ENCODE results near the gene MAP6D1.
A peak's percentile ranks its signal among the peaks of the same experiment; 100 is the strongest.
"Not testable (repeated sequence)": the region's sequence is repeated elsewhere in the genome, so short reads cannot be mapped to it uniquely, and the experiment has no call there.

MAP6D1 gene

DNA sequence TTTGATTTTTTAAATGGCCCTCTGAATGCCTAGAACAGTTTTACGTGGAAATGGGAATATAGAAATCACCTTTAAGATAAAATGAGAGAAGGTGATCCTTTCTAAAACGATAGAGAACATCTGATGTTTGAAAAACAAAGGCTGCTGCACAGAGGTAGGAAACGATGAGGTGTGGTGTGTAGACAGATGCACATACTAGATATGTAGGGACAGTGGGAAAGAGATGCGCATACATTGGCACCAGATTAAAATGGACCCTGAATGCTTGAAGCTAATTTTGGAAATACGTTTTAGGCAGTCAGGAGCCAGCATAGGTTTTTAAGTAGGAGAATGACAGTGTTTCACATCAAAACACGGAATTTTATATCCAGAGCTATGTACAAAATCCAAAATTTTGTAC lies 29.0 kb downstream of the MAP6D1 start:
- no peak for DNase-seq

DNA sequence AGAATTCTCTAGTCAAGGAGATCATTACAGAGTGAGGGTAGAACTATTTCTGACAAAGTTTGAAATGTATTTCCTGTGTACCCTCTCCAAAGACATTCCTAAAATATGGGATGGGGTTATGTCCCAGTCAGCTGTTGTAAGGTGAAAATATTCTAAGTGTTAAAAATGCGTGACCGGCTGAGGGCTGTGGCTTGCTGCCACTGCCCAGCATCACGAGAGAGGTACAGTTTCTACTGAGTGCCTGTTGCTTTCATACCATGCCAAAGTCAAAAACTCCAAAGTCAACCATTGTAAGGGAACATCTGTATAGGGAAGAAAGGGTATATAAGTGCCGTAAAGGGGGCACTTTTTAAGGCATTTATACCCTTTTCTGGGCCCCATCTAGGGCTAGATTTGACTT lies 30.9 kb downstream of the MAP6D1 start:
- DNase-seq, result no peak

DNA sequence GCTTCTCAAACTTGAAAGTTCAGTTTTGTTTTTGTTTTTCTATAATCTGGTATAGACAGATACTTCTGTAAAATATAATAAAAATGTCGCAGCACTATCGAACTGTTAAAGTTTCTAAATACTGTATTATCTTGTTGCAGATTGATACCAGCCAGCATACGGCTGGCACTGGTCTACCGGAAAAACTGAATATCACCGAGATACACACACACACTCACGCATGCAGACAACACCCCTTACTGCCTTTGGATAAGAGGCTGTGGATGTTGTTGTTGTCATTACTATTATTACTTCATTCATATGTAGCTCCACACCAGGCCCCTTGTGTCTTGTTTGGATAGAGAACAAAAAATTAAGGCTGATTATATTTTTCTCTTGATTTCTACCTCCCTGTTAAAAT lies 32.4 kb downstream of the MAP6D1 start:
- no peak for DNase-seq

DNA sequence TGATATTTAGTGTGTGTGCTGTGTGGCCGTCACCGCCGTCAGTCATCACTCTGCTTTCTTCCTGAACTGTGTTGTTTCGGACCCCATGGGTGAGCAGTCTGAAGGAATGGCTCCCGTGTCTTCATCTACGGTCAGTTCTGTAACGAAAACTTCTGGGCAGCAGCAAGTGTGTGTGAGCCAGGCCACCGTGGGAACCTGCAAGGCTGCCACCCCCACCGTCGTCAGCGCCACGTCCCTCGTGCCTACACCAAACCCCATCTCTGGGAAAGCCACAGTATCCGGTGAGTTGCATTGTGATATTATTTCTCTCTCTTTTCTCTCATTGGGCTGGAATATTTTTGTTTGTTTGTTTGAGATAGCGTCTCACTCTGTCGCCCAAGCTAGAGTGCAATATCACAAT lies 34.7 kb downstream of the MAP6D1 start:
- DNase-seq, result no peak

DNA sequence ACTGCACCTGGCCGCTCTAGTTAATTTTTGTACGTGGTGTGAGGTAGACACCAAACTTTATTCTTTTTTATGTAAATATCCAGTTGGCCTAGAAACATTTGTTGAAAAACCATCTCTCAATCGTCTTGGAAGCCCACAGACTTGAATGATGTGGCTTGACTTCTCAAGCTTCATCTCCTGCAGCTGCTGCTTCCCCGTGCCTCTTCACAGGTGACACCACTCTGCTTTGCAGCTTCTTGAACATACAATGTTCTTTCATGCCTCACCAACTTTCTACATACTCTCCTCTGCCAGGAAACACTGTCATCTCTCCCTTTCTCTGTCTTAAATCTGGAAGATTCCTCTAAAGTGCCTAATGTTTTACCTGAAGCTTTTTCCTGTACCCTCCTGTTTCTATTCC lies 35.6 kb downstream of the MAP6D1 start:
- no peak for DNase-seq

DNA sequence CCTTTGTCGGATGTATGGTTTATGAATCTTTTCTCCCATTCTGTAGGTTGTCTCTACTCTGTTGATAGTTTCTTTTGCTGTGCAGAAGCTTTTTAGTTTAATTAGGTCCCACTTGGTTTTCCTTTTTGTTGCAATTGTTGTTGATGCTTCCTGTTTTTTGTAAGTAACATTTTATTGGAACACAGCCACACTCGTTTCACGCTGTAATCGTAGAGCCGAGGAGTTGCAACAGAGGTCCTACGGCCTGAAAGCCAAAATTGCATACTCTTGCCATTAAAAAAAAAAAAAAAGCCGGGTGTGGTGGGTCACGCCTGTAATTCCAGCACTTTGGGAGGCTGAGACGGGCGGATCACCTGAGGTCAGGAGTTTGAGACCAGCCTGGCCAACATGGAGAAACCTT lies 40.9 kb downstream of the MAP6D1 start:
- DNase-seq, result not testable (repeated sequence)

DNA sequence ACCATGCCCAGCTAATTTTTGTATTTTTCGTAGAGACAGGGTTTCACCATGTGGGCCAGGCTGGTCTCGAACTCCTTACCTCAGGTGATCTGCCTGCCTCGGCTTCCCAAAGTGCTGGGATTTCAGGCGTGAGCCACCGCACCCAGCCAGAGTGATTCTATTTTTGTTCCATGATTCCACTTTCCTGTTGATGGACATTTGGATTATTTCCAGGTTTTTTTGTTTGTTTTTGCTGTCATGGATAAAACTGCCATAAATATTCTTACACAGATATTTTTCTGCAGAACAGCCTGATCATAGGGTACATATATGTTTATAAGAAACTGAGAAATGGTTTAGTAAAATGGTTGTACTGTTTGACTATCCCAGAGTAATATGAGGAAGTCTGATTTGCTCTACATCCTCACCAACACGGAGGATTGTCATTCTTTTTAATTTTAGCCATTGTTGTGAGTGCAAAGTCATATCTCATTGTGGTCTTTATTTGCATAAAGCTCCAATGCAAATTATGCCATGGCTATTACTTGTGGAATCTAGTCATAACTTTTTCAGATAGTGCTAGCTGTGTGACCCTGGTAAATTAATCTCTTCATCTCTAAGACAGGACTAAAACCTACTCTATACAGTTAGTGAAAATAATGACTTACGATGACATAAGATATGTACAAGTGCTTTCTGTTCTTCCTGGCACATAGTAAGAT lies 42.7 kb downstream of the MAP6D1 start:
- DNase-seq, result no peak

DNA sequence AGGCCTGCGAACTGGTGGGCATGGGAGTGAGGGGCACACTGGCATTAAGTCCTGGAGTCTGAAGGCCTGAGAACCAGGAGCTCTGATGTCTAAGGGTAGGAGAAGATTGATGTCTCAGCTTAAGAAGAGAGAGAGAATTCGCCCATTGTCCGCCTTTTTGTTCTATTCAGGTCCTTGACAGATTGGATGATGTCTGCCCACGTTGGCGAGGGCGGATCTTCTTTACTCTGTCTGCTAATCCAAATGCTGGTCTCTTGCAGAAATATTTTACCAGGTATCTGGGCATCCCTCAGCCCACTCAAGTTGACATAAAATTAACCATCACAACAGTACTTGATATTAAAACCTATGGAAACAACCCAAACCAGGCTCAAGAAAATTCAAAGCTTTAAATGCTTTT lies 44.1 kb downstream of the MAP6D1 start:
- DNase-seq, result no peak

DNA sequence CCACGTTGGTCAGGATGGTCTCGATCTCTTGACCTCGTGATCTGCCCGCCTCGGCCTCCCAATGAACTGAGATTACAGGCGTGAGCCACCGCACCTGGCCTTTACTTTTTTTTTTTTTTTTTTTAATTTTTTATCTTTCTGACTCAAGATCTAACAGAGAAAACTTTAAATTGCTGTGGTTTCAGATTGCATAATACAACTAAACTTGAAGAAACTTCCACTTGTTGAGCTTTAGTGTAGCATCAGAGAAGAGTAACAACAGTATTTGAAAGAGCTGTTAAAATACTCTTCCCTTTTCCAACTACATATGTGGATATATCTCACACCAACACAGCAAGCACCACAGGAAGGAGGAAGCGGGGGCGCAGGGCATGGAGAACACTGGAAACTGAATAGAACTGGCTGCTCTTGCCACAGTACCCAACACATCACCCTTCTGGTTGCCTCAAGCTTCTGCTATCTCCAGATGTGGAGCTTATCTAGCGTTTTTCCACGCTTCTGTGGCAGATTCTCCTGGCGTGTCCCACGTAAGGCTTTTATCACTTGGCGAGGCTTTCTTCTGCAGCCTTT lies 45.4 kb downstream of the MAP6D1 start:
- no peak for DNase-seq

DNA sequence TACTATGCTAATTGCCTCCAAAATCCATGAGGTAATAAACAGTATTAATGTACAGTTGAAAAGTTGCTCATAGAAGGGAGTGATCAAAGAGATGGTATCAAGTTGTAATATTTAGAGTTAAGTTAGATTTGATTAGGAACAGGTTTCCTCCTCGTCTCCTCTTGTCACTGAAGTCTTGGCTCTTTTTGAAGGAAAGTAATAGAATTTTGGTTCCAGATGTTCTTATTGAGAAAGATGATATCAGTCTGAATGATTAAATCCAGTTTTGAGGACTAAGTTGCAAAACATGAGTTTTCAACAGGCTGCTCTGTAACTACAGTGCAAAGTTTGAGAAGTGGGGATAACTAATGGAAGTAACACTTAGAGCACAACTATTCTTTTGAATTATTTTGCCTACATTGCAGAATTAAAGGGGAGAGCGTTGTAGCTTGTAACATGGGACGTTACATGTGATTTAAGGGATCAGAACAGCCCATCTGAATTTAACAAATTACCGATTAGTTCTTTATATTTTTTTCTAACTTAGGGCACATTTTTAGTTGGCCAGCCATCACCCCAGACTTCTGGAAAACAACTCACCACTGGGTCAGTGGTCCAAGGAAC lies 48.3 kb downstream of the MAP6D1 start:
- DNase-seq, result no peak

DNA sequence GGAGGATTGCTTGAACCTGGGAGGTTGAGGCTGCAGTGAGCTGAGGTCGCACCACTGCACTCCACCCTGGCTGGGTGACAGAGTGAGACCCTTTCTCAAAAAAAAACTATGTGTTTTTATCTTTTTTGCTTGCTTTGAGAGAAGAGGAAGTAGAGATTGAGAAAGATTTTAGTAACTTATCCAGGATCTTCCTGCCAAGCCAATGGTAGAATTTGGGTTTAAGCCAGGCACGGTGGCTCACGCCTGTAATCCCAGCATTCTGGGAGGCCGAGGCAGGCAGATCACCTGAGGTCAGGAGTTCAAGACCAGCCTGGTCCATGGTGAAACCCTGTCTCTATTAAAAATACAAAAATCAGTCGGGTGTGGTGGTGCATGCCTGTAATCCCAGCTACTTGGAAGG lies 48.9 kb downstream of the MAP6D1 start:
- DNase-seq, result not testable (repeated sequence)

DNA sequence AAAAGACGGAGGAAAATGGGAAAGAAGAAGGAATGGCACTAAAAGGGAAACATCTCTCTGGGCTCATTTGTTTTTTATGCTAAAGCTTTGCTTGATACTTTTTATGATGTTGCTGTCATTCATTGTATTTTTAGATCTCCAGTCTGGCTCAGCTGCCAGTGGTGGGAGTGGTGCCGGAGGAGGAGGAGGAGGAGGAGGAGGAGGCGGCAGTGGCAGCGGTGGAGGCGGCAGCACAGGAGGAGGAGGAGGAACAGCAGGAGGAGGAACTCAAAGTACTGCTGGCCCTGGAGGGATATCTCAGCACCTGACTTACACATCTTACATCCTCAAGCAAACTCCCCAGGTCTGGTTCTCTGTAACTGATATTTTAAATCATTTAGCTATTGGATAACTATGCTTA lies 49.6 kb downstream of the MAP6D1 start:
- no peak for DNase-seq

DNA sequence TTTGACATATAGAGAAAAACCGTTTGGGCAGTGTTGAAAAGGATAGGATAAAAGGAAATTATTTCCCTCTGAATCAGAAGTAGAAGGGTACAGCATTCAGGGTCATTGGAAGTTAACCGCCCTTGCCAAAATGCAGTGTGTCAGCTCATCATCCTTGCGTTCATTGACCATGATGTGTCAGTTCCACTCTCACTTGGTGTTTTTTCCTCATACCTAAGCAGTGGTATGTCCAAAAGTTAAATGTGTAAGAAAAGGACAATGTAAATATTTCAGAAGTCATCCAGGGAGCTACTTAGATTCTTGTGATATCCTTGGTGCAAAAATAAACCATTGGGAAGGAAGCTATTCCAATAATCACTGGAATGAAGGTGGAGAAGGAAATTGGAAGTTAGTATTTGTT lies 50.7 kb downstream of the MAP6D1 start:
- DNase-seq, result no peak

DNA sequence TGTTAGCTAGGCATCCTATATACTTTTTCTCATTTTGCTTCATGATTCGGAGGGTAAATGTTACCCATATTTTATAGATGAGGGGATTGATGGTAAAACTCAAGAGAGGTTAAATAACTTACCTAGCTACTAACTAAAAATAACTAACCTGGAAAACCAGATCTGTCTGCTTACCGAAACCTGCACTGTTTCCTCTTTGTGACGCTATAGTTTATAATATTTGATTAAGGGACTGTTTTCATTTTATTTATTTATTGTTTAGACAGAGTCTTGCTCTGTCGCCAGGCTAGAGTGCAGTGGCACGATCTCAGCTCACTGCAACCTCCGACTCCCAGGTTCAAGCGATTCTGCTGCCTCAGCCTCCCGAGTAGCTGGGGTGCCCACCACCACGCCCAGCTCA lies 55.9 kb downstream of the MAP6D1 start:
- DNase-seq, result no peak

DNA sequence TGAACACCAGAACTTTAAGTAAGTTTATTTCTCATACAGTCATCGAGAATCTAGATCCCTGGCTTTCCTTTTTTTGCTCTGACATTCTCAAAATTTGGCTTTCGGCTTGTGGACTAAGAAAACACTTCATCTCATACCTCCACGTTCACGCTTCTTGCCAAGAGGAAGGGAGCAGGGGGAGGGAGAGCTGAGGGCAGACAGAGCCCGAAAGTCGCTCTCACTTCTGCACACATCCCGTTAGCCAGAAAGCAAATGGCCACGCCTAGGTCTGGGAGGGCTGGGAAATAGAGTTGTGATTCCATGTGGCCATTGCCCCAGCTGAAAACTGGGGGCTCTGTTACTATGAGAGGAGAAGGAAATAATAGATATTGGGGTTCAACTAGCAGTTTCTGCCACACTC lies 57.3 kb downstream of the MAP6D1 start:
- no peak for DNase-seq

DNA sequence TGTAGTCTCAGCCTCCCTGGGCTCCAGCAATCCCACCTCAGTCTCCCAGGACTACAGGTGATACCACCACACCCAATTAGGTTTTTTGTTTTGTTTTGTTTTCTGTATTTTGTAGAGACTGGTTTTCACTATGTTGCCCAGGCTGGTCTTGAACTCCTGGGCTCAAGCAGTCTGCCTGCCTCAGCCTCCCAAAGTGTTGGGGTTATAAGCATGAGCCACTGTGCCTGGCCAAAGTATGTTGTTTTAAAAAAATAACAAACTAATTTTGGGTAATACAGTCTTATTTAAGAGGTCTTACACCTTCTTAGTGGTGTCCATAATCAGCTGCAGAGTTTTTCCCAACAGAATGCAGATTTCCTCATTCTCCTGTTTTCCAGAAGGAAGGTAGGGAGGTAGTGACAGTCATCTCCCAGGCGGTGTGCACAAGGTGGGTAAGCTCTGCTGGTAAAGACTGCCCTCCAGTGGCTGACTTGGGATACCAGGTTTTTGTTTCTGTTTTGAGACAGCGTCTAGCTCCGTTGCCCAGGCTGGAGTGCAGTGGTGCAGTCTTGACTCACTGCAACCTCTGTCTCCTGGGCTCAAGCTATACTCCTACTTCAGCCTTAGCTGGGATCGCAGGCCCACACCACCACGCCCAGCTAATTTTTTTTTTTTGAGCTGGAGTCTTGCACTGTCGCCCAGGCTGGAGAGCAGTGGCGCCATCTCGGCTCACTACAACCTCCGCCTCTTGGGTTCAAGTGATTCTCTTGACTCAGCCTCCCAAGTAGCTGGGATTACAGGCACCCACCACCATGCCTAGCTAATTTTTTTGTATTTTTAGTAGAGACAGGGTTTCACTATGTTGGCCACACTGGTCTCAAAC lies 58.4 kb downstream of the MAP6D1 start:
- peak; percentile 79 for DNase-seq

DNA sequence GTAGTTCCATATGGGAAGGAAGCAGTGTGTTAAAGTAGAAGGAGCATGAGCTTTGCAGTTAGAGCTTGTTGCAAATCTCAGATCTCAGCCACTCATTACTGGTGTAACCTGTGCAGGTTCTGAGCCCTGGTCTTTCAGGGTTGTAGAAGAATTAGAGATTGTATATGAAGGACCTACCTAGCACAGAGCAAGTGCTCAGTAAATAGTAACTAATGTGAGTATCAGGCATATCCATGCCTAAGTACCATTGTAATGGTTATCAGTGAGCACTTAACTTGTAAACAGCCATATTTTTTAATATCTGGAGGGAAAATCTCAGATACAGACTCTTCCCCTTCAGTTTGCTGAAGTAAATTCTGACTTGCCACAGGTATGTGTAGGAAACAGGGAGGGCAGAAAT lies 59.3 kb downstream of the MAP6D1 start:
- no peak for DNase-seq
